Cardiac muscle cell (in vitro differentiated cells and primary cell): Measurements from ENCODE around the gene PLEKHF1. TPM values are rescaled to one million over a fixed set of nuclear protein-coding genes. Genes with fewer than 3 reads are reported as not detected.
A peak's percentile ranks its signal among the peaks of the same experiment; 100 is the strongest.

Experiments used
- DNase-seq, 2 donors: peaks; one replicate each; pipeline versions ENCODE4 v3.0.0 to v3.0.0-alpha.2; 2010 to 2017; ENCODE audit warnings: low read depth in 1 of 2, low spot score in 1 of 2
- H3K27ac ChIP-seq: fragments of 200-600 bp; sonication (generic); 2 replicates; pipeline ENCODE4 v1.5.1; 2016
- H3K27me3 ChIP-seq: fragments of 200-600 bp; sonication (generic); 2 replicates; pipeline ENCODE4 v1.6.0; 2016; ENCODE audit warnings: control low read depth
- H3K36me3 ChIP-seq: fragments of 200-600 bp; sonication (generic); 2 replicates; pipeline ENCODE4 v1.5.1; 2016; ENCODE audit warnings: control low read depth
- H3K4me1 ChIP-seq: fragments of 200-600 bp; sonication (generic); 2 replicates; pipeline ENCODE4 v1.8.1; 2017; ENCODE audit warnings: low read depth, mild to moderate bottlenecking, mixed run types
- H3K4me3 ChIP-seq: fragments of 200-600 bp; sonication (generic); 2 replicates; pipeline ENCODE4 v1.5.1; 2016; ENCODE audit warnings: mild to moderate bottlenecking
- H3K9me3 ChIP-seq: fragments of 200-600 bp; sonication (generic); 2 replicates; pipeline ENCODE4 v1.5.1; 2017; ENCODE audit warnings: low read depth, mild to moderate bottlenecking, control low read depth
- polyA plus RNA-seq: library from polyadenylated mRNA; unstranded; fragments of >200 nt; fragmentation: Nextera tagmentation; extraction: Ambion mirVana; gene quantifications from 2 replicates; pipeline ENCODE4 v1.2.1, GENCODE V29; 2016
- total RNA-seq: library from RNA; depleted of rRNA; stranded (reverse); fragments of >200 nt; gene quantifications from 2 replicates; pipeline ENCODE4 v1.2.3, GENCODE V29; 2016
- TF ChIP-seq, protein P1 (sequence below): IDR thresholded peaks from 2 replicates; pipeline ENCODE4 v1.5.1; 2012; ENCODE audit warnings: low read depth, mild to moderate bottlenecking, low read length

Gene PLEKHF1, protein sequence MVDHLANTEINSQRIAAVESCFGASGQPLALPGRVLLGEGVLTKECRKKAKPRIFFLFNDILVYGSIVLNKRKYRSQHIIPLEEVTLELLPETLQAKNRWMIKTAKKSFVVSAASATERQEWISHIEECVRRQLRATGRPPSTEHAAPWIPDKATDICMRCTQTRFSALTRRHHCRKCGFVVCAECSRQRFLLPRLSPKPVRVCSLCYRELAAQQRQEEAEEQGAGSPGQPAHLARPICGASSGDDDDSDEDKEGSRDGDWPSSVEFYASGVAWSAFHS
- total RNA-seq, result 3.0 and 3.1 TPM in 2 replicates
- polyA plus RNA-seq, result 0.96 and 2.3 TPM in 2 replicates

DNA sequence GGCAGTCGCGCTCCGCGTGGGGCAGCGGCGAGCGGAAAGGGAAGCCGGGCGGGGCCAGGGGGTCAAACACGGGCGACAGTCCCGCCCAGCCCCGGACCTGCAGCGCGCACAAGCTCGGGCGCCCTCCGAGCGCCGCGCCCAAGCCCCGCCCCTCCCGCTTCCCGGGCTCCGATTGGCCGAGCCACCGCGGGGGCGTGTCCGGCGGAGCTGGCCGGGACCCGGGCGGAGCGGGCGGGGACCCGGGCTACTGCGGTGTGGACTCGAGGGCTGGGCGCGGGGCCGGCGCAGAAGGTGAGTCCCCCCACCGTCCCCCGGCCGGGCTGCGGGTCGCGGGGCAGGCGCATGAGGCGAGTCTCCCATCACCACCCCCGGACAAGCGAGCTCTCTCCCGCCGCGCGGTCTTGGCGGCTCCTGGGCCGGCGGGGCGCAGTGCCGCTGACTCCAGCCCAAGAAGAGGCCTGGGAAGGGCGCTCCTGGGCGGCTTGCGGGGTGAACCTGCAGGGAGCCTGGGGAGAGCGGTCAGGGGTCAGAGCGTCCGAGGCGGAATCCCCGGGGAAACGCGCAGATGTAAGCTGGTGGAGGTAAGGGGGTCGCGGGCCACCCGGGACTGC lies at the start of gene PLEKHF1:
Gene PLEKHF1, plus strand, starts transcription at position 247 of the 611 bp plus-strand sequence. CDS start 8,379 bp downstream, outside the sequence.
- Histone ChIP-seq H3K27me3 (no peaks in the 10 kb centered on the region), H3K4me3 (peak within 1 kb of the TSS; percentile 45), H3K27ac (peak within 1 kb of the TSS; percentile 6), H3K36me3 (no peaks in the 10 kb centered on the region), H3K4me1 (peaks cover 24% of the 10 kb centered on the region), H3K9me3 (no peaks in the 10 kb centered on the region)
- TF ChIP-seq, protein P1, sequence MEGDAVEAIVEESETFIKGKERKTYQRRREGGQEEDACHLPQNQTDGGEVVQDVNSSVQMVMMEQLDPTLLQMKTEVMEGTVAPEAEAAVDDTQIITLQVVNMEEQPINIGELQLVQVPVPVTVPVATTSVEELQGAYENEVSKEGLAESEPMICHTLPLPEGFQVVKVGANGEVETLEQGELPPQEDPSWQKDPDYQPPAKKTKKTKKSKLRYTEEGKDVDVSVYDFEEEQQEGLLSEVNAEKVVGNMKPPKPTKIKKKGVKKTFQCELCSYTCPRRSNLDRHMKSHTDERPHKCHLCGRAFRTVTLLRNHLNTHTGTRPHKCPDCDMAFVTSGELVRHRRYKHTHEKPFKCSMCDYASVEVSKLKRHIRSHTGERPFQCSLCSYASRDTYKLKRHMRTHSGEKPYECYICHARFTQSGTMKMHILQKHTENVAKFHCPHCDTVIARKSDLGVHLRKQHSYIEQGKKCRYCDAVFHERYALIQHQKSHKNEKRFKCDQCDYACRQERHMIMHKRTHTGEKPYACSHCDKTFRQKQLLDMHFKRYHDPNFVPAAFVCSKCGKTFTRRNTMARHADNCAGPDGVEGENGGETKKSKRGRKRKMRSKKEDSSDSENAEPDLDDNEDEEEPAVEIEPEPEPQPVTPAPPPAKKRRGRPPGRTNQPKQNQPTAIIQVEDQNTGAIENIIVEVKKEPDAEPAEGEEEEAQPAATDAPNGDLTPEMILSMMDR, result no peak
- DNase-seq, result peak; percentile 79 to 92

DNA sequence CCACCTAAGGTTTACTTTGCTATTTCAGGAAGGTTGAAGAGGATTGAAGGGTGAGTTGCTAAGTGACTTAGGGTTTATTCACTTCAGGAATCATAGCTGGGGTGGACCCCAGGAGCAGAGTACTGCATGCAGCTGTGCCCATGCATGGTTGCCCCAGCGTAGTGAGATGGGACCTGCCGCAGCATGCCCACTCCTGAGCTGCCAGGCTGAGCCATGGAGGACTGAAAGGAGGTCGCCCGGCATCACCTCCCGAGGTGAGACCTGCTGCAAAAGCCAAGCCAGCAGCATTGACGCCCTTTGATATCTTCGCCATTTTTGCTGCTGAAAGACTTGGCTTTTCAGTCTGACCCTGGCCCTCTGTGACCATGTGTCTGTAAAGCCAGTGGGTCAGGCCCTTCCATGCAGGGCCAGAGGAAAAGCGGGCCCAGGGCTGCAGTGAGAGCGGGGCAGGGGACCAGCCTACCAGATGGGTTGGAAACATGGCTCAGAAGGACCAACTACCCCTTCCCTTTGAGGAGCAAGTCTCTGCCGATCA lies 49.3 kb upstream of the PLEKHF1 start:
- Histone ChIP-seq H3K4me1 (no peaks in the 10 kb centered on the region), H3K4me3 (no peak overlapping the region), H3K27me3 (no peaks in the 10 kb centered on the region), H3K9me3 (no peaks in the 10 kb centered on the region), H3K27ac (no peak overlapping the region), H3K36me3 (peaks cover 19% of the 10 kb centered on the region)
- TF ChIP-seq, protein P1, result no peak
- no peak for DNase-seq

DNA sequence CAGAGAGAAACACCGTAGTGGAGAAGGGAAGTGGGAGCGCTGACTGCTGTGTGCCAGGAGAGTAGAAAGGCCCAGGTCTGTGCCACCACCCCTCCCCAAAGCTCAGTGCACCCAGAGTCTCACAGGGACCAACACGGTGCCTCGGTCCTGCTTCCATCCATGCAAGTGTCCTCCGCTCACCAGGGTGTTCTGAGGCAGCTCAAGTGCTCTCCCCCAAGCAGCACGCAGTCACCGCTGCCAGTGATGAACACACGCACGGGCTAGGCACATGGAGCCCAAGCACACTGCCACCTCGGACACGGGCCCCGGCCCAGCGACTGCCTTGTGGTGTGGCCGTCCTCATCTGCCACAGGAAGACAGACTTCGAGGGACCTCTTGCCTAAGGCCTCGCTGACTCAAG lies 48.7 kb upstream of the PLEKHF1 start:
- DNase-seq, result no peak
- Histone ChIP-seq H3K4me3 (no peak overlapping the region), H3K27me3 (no peaks in the 10 kb centered on the region), H3K4me1 (no peaks in the 10 kb centered on the region), H3K9me3 (no peaks in the 10 kb centered on the region), H3K36me3 (peaks cover 17% of the 10 kb centered on the region), H3K27ac (no peak overlapping the region)
- TF ChIP-seq, protein P1, result no peak

DNA sequence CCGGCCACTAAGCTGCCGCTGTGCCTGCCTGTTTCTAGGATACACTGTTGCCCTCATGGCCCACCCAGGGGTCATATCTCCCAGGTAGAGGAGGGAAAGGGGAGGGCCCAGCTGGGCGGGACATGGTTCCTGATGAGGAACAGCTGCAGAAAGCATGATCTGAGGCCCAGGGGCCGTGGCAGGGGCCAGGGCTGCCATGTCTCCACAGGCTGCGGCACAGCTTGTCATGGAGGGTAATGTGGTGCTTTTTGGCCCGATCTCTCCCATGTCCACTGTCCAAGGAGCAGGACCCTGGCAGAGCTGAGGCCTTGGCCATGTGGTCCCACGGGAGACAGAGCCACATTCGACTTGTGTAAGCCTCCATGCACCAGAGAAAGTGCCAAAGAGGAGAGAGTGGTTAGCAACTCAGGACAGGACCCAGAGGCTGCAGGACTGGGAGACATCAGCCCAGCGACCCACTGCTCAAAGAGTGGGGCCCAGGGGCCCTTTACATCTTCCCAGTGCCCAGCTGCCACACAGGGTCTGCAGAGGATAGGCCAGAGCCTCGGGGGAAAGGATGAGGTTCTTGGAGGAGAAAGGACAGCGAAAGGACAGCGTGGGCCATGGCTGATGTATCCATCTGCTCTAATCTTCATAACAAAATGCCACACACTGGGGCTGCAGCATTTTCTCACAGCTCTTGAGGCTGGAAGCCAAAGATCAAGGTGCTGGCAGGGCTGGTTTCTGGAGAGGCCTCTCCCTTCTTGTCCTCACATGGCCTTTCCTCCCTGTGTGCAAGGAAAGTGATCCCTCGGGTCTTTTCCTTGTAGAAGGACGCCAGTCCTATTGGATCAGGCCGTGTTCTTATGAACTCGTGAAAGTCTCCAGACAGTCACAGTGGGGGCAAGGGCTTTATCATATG lies 47.6 kb upstream of the PLEKHF1 start:
- TF ChIP-seq, protein P1, result no peak
- H3K27me3 ChIP-seq, result no peaks in the 10 kb centered on the region
- H3K9me3 ChIP-seq, result no peaks in the 10 kb centered on the region
- no peak overlapping the region for H3K4me3 ChIP-seq
- no peak for DNase-seq
- no peaks in the 10 kb centered on the region for H3K4me1 ChIP-seq
- H3K27ac ChIP-seq, result no peak overlapping the region
- H3K36me3 ChIP-seq, result peaks cover 9% of the 10 kb centered on the region

DNA sequence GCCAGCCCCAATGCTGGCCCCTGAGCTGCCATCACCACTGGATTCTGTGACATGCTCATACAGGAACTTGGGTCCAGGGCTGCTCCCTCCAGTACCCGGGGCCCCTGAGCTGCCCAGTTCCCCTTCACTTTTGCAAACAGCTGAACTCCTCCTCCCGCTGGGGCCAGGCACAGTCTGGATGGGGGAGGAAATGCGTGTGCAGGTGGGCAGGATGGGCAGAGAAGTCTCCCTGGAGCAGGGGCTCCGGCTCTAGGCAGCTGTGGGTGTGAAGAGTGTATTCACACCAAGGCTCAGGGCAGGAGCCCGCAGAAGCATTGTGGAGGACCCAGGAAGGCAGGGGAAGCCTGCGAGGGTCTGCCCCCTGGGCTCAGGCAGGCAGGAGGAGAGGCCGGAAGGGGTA lies 46.8 kb upstream of the PLEKHF1 start:
- TF ChIP-seq, protein P1, result no peak
- no peak for DNase-seq
- no peak overlapping the region for H3K27ac ChIP-seq
- peaks cover 5% of the 10 kb centered on the region for H3K36me3 ChIP-seq
- H3K4me1 ChIP-seq, result no peaks in the 10 kb centered on the region
- no peaks in the 10 kb centered on the region for H3K9me3 ChIP-seq
- no peak overlapping the region for H3K4me3 ChIP-seq
- H3K27me3 ChIP-seq, result no peaks in the 10 kb centered on the region
